Calu3 (cell line): Measurements from ENCODE around the gene NMUR1. TPM values are rescaled to one million over a fixed set of nuclear protein-coding genes. Genes with fewer than 3 reads are reported as not detected.

ENCODE experiments used
- BruUV-seq: library from RNA; stranded (reverse); fragments of 400-500 nt; replicated peaks from 2 replicates; lab custom pipeline; 2021; lab: Mats Ljungman, UMichigan
- CTCF ChIA-PET: fragments of 300-600 bp; sonication (Branson Sonifier 250); formaldehyde crosslinking; loops from one replicate; lab custom pipeline; 2022; ENCODE audit warnings: antibody characterized with exemption; lab: Charles Lee
- DNase-seq: peaks from one replicate; pipeline ENCODE4 v3.0.0; 2022
- H3K27ac Mint-ChIP-seq: one replicate; pipeline ENCODE4 v1.8.0; 2022; ENCODE audit warnings: mixed read lengths; ENCODE audit not compliant: unreplicated experiment
- H3K27me3 Mint-ChIP-seq: one replicate; pipeline ENCODE4 v1.8.0; 2022; ENCODE audit warnings: mixed read lengths; ENCODE audit not compliant: unreplicated experiment
- H3K36me3 Mint-ChIP-seq: one replicate; pipeline ENCODE4 v1.8.0; 2022; ENCODE audit warnings: mild to moderate bottlenecking, moderate library complexity, mixed read lengths; ENCODE audit not compliant: insufficient read depth, unreplicated experiment
- H3K4me1 Mint-ChIP-seq: one replicate; pipeline ENCODE4 v1.8.0; 2022; ENCODE audit warnings: mild to moderate bottlenecking, low read depth, mixed read lengths; ENCODE audit not compliant: unreplicated experiment
- H3K4me3 Mint-ChIP-seq: one replicate; pipeline ENCODE4 v1.8.0; 2022; ENCODE audit warnings: mild to moderate bottlenecking, low read depth, moderate library complexity, mixed read lengths; ENCODE audit not compliant: unreplicated experiment
- H3K9me3 Mint-ChIP-seq: one replicate; pipeline ENCODE4 v1.8.0; 2022; ENCODE audit warnings: low read depth, mixed read lengths; ENCODE audit not compliant: unreplicated experiment
- CTCF ChIP-seq: fragments of 200-600 bp; IDR thresholded peaks from one replicate; pipeline ENCODE4 v1.8.0; 2022; ENCODE audit warnings: antibody characterized with exemption; ENCODE audit not compliant: unreplicated experiment
- intact Hi-C: fragments of 100-400 bp; cut with micrococcal nuclease; formaldehyde crosslinking; loops from one replicate; pipeline ENCODE4 v1.10.0; 2022; ENCODE audit not compliant: unreplicated experiment
- total RNA-seq: library from RNA; stranded (reverse); gene quantifications from 2 replicates; pipeline ENCODE4 v1.2.3, GENCODE V29; 2022

The NMUR1 gene
- total RNA-seq, 1 experiment from 2014 or later: not detected

GRCh38 chr2:231531466-231531865 is 1.2 kb upstream of the NMUR1 start:
- H3K4me1 Mint-ChIP-seq: no peaks in the 10 kb centered on the region
- BruUV-seq: no TSS peak
- no peaks in the 10 kb centered on the region for H3K9me3 Mint-ChIP-seq
- no peak for DNase-seq
- H3K4me3 Mint-ChIP-seq: peak overlapping the region; percentile 51
- CTCF ChIA-PET: no interaction called here
- H3K27me3 Mint-ChIP-seq: peaks cover 55% of the 10 kb centered on the region
- intact Hi-C loops: no loop called here
- peaks cover 5% of the 10 kb centered on the region for H3K36me3 Mint-ChIP-seq
- no peak overlapping the region for H3K27ac Mint-ChIP-seq
- no peak for TF ChIP-seq CTCF

GRCh38 chr2:231528636-231529030 is 1.6 kb downstream of the NMUR1 start:
- H3K27me3 Mint-ChIP-seq: peaks cover 55% of the 10 kb centered on the region
- TF ChIP-seq CTCF: no peak
- no TSS peak for BruUV-seq
- CTCF ChIA-PET: no interaction called here
- peaks cover 5% of the 10 kb centered on the region for H3K36me3 Mint-ChIP-seq
- intact Hi-C loops: no loop called here
- no peaks in the 10 kb centered on the region for H3K9me3 Mint-ChIP-seq
- no peaks in the 10 kb centered on the region for H3K4me1 Mint-ChIP-seq
- no peak for DNase-seq
- H3K4me3 Mint-ChIP-seq: no peak overlapping the region
- no peak overlapping the region for H3K27ac Mint-ChIP-seq

- CTCF ChIA-PET: no interaction called here
- Mint-ChIP-seq H3K27ac (no peak overlapping the region), H3K27me3 (peaks cover 55% of the 10 kb centered on the region), H3K4me3 (no peak overlapping the region), H3K9me3 (no peaks in the 10 kb centered on the region), H3K4me1 (no peaks in the 10 kb centered on the region), H3K36me3 (peaks cover 5% of the 10 kb centered on the region)
- BruUV-seq: no TSS peak
- no peak for DNase-seq
- no peak for TF ChIP-seq CTCF
- intact Hi-C loops: no loop called here
These were observed 2.1 kb downstream of the NMUR1 start for GRCh38 chr2:231527955-231528635.

GRCh38 chr2:231527091-231527395 is 3.2 kb downstream of the NMUR1 start:
- H3K27me3 Mint-ChIP-seq: peaks cover 48% of the 10 kb centered on the region
- CTCF ChIA-PET: interaction anchor here (0.6 kb wide), 1 partner anchor 10 kb away, joined by 4 read pairs; no protein-coding TSS in a partner anchor
- no peak overlapping the region for H3K27ac Mint-ChIP-seq
- no peak overlapping the region for H3K4me3 Mint-ChIP-seq
- H3K4me1 Mint-ChIP-seq: no peaks in the 10 kb centered on the region
- H3K9me3 Mint-ChIP-seq: no peaks in the 10 kb centered on the region
- no peak for DNase-seq
- H3K36me3 Mint-ChIP-seq: peaks cover 5% of the 10 kb centered on the region
- BruUV-seq: no TSS peak
- intact Hi-C loops: no loop called here
- TF ChIP-seq CTCF: no peak
